ENCODE results near the gene MAGI1.

Gene MAGI1

DNA sequence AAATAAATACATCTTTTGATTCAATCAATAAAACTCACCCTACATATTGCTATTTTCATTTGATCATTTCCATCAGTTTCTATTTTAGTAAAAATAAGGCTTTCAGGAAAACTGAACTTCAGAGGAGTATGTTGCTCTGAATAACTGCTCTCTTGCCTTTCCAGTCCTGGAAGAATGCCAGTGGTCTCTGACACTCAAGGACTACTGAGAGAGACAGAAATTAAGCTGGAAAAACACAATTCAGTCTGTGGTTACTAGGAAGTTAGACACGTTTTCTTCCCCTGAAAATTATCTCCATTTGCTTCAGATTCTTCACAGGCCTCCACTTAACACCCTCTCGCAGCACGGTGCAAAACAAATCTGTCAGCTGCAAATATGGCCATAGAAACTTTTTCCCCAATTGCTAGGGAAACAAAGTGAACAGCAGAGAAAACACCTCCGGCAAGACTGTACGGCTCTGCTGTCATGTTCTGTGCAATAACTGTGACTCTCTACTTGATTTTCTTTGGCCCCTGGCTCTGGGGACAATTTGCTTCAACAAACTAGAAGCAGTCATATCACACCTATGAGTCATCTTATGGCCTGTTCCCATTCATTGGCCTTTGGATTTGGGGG, 353.0 kb downstream of the MAGI1 start:
- Mint-ChIP-seq H3K27me3 (no peaks in the 10 kb centered on the region), H3K36me3 (no peaks in the 10 kb centered on the region), H3K27ac (no peak overlapping the region), H3K4me1 (ENCODE audit: low read depth) (no peaks in the 10 kb centered on the region), H3K4me3 (no peak overlapping the region), H3K9me3 (ENCODE audit: low read depth) (peaks cover 3% of the 10 kb centered on the region)

DNA sequence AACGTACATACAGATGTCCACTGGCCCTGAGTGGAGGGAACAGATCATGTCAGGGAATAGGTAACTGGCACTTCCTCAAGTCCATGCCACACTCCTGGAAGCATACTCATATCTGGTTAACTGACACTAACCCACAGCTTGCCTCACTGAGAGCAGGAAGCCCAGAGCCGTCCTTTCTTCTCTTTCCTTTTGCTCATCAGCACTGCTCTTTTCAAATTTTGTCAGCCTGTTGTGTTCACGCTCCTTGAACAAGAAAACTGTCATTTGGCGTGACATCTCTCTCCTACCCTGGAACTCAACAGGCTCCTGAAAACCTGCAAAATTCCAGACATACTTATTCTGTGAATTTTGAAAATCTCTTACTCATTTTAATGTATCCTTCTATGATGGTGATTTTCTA, 360.2 kb downstream of the MAGI1 start:
- no peak overlapping the region for H3K4me3 Mint-ChIP-seq
- H3K27me3 Mint-ChIP-seq: no peaks in the 10 kb centered on the region
- no peaks in the 10 kb centered on the region for H3K4me1 Mint-ChIP-seq (ENCODE audit: low read depth)
- no peak overlapping the region for H3K27ac Mint-ChIP-seq
- no peaks in the 10 kb centered on the region for H3K36me3 Mint-ChIP-seq
- no peaks in the 10 kb centered on the region for H3K9me3 Mint-ChIP-seq (ENCODE audit: low read depth)

DNA sequence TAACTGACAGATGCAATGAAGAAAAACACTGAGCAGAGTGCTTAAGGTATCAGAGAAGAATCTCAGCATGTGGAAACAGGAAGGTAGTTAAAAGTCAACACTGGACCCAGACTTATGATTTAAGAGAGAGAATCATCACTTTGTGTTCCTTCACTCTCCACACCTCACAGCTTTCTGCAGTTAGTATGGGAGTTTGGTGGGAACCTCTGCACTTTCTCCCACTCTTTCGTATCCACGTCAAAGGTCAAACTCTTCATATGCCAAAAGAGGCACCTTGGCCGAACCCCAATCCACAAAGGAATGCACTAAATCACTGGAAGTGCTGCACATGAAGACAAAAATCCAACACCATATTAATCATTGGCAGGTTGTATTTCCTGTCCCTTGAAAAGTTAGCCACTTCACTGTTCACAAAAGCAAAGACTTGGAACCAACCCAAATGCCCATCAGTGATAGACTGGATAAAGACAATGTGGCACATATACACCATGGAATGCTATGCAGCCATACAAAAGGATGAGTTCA, 361.2 kb downstream of the MAGI1 start:
- Mint-ChIP-seq H3K36me3 (no peaks in the 10 kb centered on the region), H3K27me3 (no peaks in the 10 kb centered on the region), H3K9me3 (ENCODE audit: low read depth) (no peaks in the 10 kb centered on the region), H3K27ac (no peak overlapping the region), H3K4me1 (ENCODE audit: low read depth) (no peaks in the 10 kb centered on the region), H3K4me3 (no peak overlapping the region)

DNA sequence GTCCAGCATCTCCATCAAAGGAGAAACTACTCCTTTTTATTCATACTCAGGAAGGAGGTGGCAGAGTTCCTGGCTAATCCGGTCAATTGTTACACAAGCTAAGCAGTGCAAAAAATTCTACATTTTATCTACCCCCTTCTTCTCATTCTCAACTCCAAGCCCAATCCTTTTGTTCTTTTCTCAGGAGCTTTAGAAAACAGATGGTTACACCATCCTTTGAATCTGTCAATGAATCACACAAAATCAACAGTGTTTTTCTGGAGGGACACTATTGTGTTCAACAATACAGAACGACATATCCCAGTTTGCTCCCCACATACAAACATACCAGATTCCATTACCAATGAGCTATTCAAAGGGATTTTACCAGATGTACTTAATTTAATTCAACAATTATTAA, 362.1 kb downstream of the MAGI1 start:
- no peaks in the 10 kb centered on the region for H3K4me1 Mint-ChIP-seq (ENCODE audit: low read depth)
- no peak overlapping the region for H3K27ac Mint-ChIP-seq
- no peaks in the 10 kb centered on the region for H3K27me3 Mint-ChIP-seq
- H3K4me3 Mint-ChIP-seq: no peak overlapping the region
- no peaks in the 10 kb centered on the region for H3K36me3 Mint-ChIP-seq
- no peaks in the 10 kb centered on the region for H3K9me3 Mint-ChIP-seq (ENCODE audit: low read depth)

DNA sequence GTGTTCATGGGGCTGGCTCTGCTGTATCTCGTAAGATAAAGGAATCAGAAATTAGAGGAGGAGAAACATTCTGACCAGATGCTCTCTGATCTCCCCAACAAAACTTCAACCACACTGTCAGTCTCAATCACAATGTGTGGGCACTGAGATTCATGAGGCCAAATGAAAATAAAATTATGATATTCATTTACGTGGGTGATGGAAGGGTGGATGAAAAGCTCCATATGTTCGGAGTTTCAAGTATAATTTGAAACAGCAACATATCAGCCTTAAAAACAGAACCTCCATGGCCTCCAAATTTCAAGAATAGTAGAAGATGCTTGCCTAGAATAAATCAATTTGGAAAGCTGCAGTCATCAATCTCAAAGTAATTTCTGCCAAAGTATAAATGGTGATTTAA, 363.7 kb downstream of the MAGI1 start:
- H3K36me3 Mint-ChIP-seq: no peaks in the 10 kb centered on the region
- no peaks in the 10 kb centered on the region for H3K4me1 Mint-ChIP-seq (ENCODE audit: low read depth)
- H3K4me3 Mint-ChIP-seq: no peak overlapping the region
- H3K27ac Mint-ChIP-seq: no peak overlapping the region
- H3K27me3 Mint-ChIP-seq: no peaks in the 10 kb centered on the region
- H3K9me3 Mint-ChIP-seq (ENCODE audit: low read depth): no peaks in the 10 kb centered on the region

DNA sequence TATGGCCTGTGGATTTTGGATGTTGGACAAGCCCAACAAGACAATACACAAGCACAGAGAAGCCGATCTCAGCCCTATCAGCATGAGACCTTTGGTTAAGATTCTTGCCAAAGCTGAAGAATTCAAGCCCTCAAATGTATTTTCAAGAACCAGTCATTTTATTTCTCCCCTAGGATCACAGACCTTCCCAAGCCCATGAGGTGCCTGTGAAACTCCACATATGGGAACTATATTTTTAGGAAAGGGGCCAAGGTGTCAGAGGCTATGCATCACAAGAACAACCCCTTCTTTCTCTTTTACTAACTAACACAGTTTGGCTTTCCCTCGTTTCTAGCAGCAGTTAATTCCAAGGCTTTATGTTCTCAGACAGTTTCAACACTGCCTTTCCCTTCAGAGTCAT, 364.5 kb downstream of the MAGI1 start:
- Mint-ChIP-seq H3K4me3 (no peak overlapping the region), H3K27ac (no peak overlapping the region), H3K9me3 (ENCODE audit: low read depth) (no peaks in the 10 kb centered on the region), H3K27me3 (no peaks in the 10 kb centered on the region), H3K4me1 (ENCODE audit: low read depth) (no peaks in the 10 kb centered on the region), H3K36me3 (no peaks in the 10 kb centered on the region)

DNA sequence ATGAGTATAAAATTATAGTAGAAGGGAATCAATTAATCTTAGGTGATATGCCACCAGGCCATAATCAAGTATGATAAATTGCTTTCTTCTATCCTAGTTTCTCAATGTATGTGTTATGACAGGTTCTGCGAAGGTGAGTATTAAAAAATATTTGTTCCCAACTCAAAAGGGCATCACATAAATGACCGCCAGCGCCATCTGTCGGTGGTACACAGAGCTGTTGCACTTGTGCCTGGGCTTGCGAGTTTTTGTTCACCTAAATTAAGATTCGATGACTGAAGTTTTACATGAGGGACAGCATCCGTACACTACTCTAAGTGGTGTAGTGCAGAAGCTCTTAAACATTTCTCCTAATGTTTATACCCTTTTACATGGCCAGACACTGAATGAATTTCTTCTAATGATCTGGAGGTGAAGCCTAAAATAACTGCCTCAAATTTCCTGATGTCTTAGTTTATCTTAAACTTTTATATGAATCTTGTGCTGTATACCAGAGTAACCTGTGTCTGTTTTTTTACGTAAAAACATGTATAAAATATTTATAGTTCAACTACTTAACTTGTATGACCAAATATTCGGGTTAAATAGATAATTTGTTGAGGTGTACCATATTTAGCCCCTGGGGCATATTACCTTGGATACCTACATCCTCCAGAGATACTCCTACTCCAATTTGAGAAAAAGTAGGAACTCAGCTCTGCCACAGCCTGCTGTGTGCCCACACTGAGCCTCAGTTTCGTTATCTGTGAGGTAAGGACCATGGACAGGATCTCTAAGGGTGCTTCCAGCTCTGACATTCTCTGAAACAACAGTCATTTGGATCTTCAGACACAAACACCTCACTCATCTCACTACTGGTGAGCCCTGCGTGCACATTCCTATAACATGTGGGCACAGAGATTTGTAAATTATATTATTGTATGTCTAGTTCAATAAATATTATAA, 365.6 kb downstream of the MAGI1 start:
- Mint-ChIP-seq H3K4me1 (ENCODE audit: low read depth) (no peaks in the 10 kb centered on the region), H3K4me3 (no peak overlapping the region), H3K36me3 (no peaks in the 10 kb centered on the region), H3K27ac (no peak overlapping the region), H3K9me3 (ENCODE audit: low read depth) (no peaks in the 10 kb centered on the region), H3K27me3 (no peaks in the 10 kb centered on the region)

DNA sequence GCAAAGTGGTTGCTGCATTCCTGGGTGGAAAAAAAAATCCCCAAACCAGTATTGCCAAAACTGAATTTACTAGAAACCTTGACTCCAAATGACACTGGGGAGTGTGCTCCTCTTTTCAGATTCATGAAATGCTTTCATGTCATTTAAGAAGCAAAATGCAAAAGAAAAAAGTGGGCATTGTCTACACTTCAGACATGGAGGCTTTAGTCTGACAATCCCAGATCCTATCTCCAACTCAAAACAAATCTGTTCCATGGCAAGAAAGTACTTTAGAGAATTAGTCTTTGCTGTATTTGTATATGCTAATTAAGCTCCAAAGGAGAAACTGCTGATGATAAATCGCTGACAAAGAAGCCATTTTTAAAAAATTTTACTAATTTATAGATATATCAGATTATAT, 366.7 kb downstream of the MAGI1 start:
- Mint-ChIP-seq H3K27me3 (no peaks in the 10 kb centered on the region), H3K27ac (no peak overlapping the region), H3K4me1 (ENCODE audit: low read depth) (no peaks in the 10 kb centered on the region), H3K4me3 (no peak overlapping the region), H3K36me3 (no peaks in the 10 kb centered on the region), H3K9me3 (ENCODE audit: low read depth) (no peaks in the 10 kb centered on the region)

DNA sequence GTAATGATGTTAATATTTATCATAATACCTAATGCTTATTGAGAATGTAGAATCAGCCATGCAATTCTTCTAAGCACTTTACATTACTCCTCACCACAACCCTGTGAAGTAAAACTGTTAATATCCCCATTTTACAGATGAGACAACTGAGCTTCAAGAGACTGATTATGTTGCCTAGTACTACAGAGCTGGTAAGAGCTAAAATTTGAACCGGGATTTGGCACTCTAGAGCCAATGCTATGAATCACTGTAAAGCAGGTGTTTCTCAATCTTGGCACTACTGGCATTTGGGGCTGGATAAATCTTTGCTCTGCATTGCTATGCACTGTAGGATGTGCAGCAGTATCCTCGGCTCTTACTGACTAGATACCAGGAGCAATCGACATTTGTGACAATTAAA, 367.7 kb downstream of the MAGI1 start:
- H3K9me3 Mint-ChIP-seq (ENCODE audit: low read depth): no peaks in the 10 kb centered on the region
- H3K27me3 Mint-ChIP-seq: no peaks in the 10 kb centered on the region
- H3K4me3 Mint-ChIP-seq: no peak overlapping the region
- H3K4me1 Mint-ChIP-seq (ENCODE audit: low read depth): no peaks in the 10 kb centered on the region
- H3K36me3 Mint-ChIP-seq: no peaks in the 10 kb centered on the region
- H3K27ac Mint-ChIP-seq: no peak overlapping the region

DNA sequence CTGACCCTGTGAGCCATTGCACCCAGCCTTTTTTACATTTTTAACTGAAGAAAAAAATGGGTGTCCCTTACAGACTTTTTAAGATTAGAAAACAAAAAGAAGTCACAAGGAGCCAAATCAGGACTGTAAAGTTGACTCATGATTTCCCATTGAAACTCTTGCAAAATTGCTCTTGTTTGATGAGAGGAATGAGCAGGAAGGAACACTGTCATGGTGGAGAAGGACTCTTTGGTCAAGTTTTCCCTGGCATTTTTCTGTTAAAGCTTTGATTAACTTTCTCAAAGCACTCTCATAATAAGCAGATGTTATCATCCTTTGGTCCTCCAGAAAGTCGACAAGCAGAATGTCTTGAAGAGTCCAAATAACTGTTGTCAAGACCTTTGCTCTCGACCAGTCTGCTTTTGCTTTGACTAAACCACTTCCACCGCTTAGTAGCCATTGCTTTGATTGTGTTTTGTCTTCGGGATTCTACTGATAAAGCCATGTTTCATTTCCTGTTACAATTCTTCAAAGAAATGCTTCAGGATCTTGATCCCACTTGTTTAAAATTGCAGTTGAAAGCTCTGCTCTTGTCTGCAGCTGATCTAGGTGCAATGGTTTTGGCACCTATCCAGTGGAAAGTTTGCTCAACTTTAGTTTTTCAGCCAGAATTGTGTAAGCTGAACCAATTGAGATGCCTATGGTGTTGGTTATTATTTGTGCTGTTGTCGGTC, 369.4 kb downstream of the MAGI1 start:
- no peaks in the 10 kb centered on the region for H3K27me3 Mint-ChIP-seq
- no peak overlapping the region for H3K27ac Mint-ChIP-seq
- no peak overlapping the region for H3K4me3 Mint-ChIP-seq
- no peaks in the 10 kb centered on the region for H3K4me1 Mint-ChIP-seq (ENCODE audit: low read depth)
- H3K9me3 Mint-ChIP-seq (ENCODE audit: low read depth): no peaks in the 10 kb centered on the region
- H3K36me3 Mint-ChIP-seq: no peaks in the 10 kb centered on the region

DNA sequence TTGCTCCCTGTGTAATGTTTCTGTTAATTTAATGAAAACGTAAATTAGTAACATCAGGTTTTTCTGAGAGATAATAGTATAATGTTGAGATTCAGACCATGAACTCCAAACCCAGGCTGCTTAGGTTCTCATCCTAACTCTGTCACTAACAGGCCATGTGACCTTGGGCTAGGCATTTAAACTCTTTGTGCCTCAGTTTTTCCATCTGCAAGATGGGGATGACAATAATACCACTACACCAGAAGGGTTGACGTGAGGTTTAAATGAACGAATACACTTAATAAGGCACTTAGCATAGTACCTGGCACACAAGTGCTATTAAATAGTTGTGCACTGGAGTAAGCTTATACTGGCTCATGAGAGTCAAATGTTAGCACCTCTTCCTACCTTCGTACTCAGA, 370.8 kb downstream of the MAGI1 start:
- no peaks in the 10 kb centered on the region for H3K36me3 Mint-ChIP-seq
- H3K9me3 Mint-ChIP-seq (ENCODE audit: low read depth): no peaks in the 10 kb centered on the region
- no peaks in the 10 kb centered on the region for H3K27me3 Mint-ChIP-seq
- no peak overlapping the region for H3K4me3 Mint-ChIP-seq
- no peak overlapping the region for H3K27ac Mint-ChIP-seq
- no peaks in the 10 kb centered on the region for H3K4me1 Mint-ChIP-seq (ENCODE audit: low read depth)

DNA sequence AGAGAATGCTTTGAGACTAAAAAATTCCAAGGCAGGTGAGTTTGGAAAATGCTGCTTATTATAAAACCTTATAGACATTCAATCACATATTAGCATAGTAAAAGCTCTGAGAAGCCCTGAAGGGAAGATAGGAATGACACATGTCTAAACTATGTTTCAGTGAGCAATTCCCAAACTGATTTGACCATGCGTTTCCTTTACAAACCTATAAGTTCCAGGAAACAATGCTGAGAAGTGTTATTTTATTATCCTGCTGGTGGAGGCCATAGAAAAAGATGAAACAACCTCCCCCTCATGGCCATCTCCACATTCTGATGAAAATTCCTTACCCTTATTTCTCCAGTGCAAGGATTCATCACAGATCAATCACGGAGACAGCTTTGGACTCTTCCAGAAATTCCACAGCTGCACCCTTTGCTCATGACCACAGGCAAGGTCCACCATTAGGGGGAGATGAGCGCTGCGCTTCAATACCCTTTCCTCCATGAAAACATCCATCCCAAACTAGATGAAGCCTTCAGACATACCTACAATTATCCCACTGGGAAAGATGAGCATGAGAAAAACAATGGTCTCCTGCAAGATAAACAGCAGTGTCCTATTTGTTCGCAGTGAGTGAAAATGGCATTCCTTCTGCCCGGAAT, 372.1 kb downstream of the MAGI1 start:
- Mint-ChIP-seq H3K4me3 (no peak overlapping the region), H3K36me3 (no peaks in the 10 kb centered on the region), H3K27ac (no peak overlapping the region), H3K27me3 (no peaks in the 10 kb centered on the region), H3K4me1 (ENCODE audit: low read depth) (no peaks in the 10 kb centered on the region), H3K9me3 (ENCODE audit: low read depth) (no peaks in the 10 kb centered on the region)

DNA sequence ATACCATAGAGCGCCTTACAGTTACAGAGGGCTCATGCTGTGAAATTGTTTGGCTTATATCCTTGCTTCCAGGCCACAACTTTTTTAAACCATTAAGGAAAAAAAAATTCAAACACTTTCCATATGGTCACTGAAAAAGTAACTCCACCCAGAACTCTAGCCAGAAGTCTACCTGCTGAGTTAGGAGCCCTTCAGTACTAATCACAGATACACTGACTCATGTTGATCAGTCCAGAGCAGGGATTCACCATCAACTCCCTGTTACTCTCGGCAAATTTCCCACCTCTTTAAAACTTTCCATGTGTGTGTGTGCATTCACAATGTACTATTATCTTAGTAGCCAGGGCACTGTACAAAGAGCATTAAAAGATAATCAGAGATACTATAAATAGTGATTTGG, 372.8 kb downstream of the MAGI1 start:
- Mint-ChIP-seq H3K27ac (no peak overlapping the region), H3K4me3 (no peak overlapping the region), H3K27me3 (no peaks in the 10 kb centered on the region), H3K36me3 (no peaks in the 10 kb centered on the region), H3K4me1 (ENCODE audit: low read depth) (no peaks in the 10 kb centered on the region), H3K9me3 (ENCODE audit: low read depth) (no peaks in the 10 kb centered on the region)

DNA sequence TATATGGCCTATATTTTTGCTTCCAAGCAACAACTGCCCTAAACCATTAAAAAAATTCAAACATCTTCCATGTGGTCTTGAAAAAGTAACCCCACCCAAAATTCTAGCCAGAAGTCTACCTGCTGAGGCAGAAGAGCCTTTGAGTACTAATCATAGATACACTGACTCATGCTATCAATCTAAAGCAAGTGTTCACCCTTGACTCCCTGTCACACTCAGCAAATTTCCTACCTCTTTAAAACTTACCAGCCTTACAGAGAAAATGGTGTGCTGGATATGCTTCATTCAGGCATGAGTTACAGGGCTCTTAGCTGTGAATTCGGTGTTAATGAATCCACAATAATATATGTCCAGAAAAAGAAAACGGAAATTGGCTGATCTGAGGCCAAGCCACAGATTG, 373.8 kb downstream of the MAGI1 start:
- Mint-ChIP-seq H3K27me3 (no peaks in the 10 kb centered on the region), H3K9me3 (ENCODE audit: low read depth) (peaks cover 2% of the 10 kb centered on the region), H3K4me1 (ENCODE audit: low read depth) (no peaks in the 10 kb centered on the region), H3K4me3 (no peak overlapping the region), H3K27ac (no peak overlapping the region), H3K36me3 (no peaks in the 10 kb centered on the region)

DNA sequence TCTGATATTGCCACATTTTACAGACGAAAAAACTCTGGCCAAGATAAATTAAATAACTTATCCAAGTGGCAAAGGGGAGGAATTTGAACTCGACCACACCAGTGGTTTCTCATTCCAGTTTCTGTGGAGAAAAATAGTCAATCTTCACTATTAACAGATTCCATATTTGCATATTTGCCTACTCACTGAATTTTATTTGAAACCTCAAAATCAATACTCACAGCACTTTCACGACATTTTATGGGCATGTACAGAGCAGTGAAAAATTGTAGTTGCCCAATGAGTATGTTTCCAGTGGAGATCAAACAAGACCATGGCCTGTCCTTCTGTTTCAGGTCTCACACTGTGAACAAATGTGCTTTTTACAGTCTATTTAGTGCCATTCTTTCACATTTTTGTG, 374.3 kb downstream of the MAGI1 start:
- Mint-ChIP-seq H3K36me3 (no peaks in the 10 kb centered on the region), H3K4me1 (ENCODE audit: low read depth) (no peaks in the 10 kb centered on the region), H3K9me3 (ENCODE audit: low read depth) (peaks cover 7% of the 10 kb centered on the region), H3K27ac (no peak overlapping the region), H3K27me3 (no peaks in the 10 kb centered on the region), H3K4me3 (no peak overlapping the region)
